Spleen (tissue), 7 donors: ENCODE measurements around the gene RAD51B.

ENCODE experiments used
- POLR2A ChIP-seq, 3 donors: fragments of 450-650 bp; IDR thresholded peaks; one replicate each; pipeline ENCODE4 v1.5.1; 2017; ENCODE audit warnings: antibody characterized with exemption in 3 of 3, mild to moderate bottlenecking in 1 of 3
- POLR2AphosphoS5 ChIP-seq, 3 donors: sonication (generic); formaldehyde crosslinking; IDR thresholded peaks; one replicate each; pipeline ENCODE4 v1.5.1; 2017; ENCODE audit warnings: antibody characterized with exemption in 3 of 3
- TF ChIP-seq, protein P1 (sequence below), 11 experiments: fragments of 200-600 bp in 7 of 11; fragments of 450-650 bp in 4 of 11; sonication (generic) in 4 of 11; IDR thresholded peaks in 8 of 11; conservative IDR thresholded peaks in 3 of 11; 1 replicate in 7 of 11; 2 replicates in 4 of 11; pipeline versions ENCODE4 v1.4.0 to v1.8.0; 2016 to 2021; ENCODE audit warnings: antibody characterized with exemption in 11 of 11, inconsistent platforms in 4 of 11, mild to moderate bottlenecking in 1 of 11
- donor health status: DM: no; HTN: no; CAD: no; lungs with moderate emphysema.
- donor health status: DM: no; HTN: no; CAD: no.
- donor health status: DM: no; HTN: no; CAD: no.

DNA sequence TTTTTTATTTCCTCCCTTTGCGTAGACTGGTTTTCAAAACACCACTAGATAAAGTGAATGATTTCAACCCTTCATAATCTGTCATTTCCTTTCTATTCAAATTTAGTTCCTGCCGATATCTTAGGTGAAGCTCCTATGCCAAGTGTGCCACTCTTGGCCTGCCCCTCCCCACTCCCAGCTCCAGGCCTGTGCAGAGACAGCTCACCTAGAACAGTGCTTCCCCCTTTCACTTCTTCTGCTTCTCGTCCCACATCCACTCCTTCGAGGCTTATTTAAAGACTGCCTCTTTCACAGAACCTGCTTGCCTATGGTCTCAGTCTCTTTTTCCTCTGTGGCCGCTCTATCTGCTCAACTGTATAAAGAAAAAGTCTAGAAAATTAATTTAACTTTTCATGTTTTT, 473.8 kb downstream of the RAD51B start:
- TF ChIP-seq POLR2A (IDR thresholded peaks at IDR 0.05) (no peak), POLR2AphosphoS5 (IDR thresholded peaks at IDR 0.05) (peak in 2 of 3 donors; percentile 43 to 75)
- TF ChIP-seq, protein P1, sequence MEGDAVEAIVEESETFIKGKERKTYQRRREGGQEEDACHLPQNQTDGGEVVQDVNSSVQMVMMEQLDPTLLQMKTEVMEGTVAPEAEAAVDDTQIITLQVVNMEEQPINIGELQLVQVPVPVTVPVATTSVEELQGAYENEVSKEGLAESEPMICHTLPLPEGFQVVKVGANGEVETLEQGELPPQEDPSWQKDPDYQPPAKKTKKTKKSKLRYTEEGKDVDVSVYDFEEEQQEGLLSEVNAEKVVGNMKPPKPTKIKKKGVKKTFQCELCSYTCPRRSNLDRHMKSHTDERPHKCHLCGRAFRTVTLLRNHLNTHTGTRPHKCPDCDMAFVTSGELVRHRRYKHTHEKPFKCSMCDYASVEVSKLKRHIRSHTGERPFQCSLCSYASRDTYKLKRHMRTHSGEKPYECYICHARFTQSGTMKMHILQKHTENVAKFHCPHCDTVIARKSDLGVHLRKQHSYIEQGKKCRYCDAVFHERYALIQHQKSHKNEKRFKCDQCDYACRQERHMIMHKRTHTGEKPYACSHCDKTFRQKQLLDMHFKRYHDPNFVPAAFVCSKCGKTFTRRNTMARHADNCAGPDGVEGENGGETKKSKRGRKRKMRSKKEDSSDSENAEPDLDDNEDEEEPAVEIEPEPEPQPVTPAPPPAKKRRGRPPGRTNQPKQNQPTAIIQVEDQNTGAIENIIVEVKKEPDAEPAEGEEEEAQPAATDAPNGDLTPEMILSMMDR (IDR thresholded peaks at IDR 0.05 in 8 of 11, conservative IDR thresholded peaks at IDR 0.05 in 3 of 11) = no peak
